ENCODE data around the gene TRPM3.

DNA sequence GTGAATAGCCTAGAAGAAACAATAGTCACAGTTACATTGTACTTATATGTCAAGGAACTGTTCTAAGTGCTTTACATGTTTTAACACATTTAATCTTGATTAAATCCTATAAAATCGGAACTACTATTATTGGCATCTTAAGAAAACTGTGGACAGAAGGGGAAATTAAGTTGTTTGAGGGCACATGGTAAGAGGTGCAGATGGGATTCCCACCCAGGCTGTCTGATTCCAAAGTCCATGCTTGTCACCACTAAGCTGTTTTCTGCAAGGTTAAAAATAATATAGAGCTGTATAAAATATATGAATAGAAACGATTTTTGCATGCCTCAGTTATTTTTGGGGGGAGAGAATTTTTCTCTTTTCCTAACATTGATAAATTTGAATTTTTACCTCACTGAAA is 512.4 kb downstream of the TRPM3 start:
- TF ChIP-seq CTCF (IDR thresholded peaks at IDR 0.05) (no peak), POLR2A (IDR thresholded peaks at IDR 0.05) (no peak)
